ENCODE measurements around the gene NDUFB8. TPM values are rescaled to one million over a fixed set of nuclear protein-coding genes. Genes with fewer than 3 reads are reported as not detected.

NDUFB8 gene
- total and polyA plus RNA-seq, 3 donors from 2014 or later: 141 to 219 (median 150) TPM

DNA sequence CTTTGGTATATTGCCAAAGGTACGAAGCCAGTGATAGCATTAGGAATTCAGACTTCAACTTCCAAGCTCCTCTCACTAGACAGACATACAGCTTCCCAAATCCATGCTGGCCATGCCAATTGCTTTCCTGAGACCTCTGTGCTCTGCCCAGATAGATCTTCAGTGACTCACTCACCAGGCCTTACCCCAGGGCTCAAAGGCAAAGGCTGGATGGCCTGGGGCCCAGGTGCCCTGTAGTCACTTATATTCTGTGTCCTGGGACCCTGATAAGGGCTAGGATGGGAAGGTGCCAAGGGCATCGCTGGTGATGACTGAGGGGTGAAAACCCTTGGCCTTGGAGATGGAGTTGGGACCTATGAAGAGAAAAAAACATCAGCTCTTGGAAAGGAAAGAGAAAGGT is 39.1 kb downstream of the NDUFB8 start:
- no peak for TF ChIP-seq POLR2A (IDR thresholded peaks at IDR 0.05)
- TF ChIP-seq, protein P1, sequence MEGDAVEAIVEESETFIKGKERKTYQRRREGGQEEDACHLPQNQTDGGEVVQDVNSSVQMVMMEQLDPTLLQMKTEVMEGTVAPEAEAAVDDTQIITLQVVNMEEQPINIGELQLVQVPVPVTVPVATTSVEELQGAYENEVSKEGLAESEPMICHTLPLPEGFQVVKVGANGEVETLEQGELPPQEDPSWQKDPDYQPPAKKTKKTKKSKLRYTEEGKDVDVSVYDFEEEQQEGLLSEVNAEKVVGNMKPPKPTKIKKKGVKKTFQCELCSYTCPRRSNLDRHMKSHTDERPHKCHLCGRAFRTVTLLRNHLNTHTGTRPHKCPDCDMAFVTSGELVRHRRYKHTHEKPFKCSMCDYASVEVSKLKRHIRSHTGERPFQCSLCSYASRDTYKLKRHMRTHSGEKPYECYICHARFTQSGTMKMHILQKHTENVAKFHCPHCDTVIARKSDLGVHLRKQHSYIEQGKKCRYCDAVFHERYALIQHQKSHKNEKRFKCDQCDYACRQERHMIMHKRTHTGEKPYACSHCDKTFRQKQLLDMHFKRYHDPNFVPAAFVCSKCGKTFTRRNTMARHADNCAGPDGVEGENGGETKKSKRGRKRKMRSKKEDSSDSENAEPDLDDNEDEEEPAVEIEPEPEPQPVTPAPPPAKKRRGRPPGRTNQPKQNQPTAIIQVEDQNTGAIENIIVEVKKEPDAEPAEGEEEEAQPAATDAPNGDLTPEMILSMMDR (IDR thresholded peaks at IDR 0.05): no peak
- Histone ChIP-seq H3K36me3 (ENCODE audit: low read depth, missing control alignments) (no peaks in the 10 kb centered on the region), H3K4me3 (no peak overlapping the region), H3K4me1 (no peaks in the 10 kb centered on the region), H3K27me3 (no peaks in the 10 kb centered on the region), H3K27ac (no peak overlapping the region), H3K9me3 (no peaks in the 10 kb centered on the region)
- 88 to 97% methylated on average over 2 of the region's 2 CpGs for WGBS, 2 donors
- intact Hi-C loops (cut with DNase I; ENCODE audit: low total_unique reads): no loop called here
- DNase-seq: no peak

DNA sequence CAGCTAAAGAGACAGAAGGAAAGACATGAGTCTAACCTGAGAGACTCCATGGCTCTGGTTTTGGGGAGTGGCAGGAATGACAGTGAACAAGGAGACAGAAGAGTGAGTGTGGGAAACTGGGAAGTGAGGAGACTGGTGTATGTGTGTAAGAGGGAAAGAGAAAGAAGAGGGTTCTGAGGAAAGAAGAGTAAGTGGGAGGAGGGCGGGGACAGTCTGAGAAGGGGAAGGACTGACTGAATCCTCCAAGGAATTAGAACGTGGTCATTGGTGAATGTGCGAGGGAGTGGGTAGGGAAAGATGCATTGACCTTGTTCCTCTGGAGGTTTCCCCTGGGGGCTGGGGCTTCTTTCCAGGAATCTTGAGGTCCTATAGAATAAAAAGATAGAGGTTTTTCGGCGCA is 40.3 kb downstream of the NDUFB8 start:
- H3K27ac ChIP-seq: no peak overlapping the region
- TF ChIP-seq POLR2A (IDR thresholded peaks at IDR 0.05): no peak
- TF ChIP-seq, protein P1 (IDR thresholded peaks at IDR 0.05): no peak
- intact Hi-C loops (cut with DNase I; ENCODE audit: low total_unique reads): no loop called here
- H3K27me3 ChIP-seq: no peaks in the 10 kb centered on the region
- H3K36me3 ChIP-seq (ENCODE audit: low read depth, missing control alignments): no peaks in the 10 kb centered on the region
- H3K9me3 ChIP-seq: no peaks in the 10 kb centered on the region
- WGBS, 2 donors: 83 to 85% methylated on average over 5 of the region's 5 CpGs
- no peak for DNase-seq
- H3K4me3 ChIP-seq: no peak overlapping the region
- no peaks in the 10 kb centered on the region for H3K4me1 ChIP-seq

DNA sequence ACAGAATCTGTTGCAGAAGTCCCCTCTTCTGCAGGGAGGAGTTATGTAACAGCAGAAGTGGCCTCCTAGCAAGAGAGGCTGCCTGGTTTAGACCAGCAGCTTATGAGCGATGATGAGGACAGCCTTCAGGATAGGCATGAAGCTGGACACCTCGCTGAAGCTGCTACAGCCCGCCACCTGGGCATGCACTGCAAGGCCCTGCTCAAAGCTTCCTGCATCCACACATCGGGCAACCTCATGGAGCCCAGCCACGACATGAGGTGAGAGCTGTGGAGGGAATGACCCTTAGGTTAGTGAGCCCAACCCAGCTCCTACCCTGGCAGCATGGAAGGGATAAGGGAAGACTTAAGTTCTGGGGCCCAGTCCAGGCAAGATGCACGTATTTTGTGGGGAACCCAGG is 42.1 kb downstream of the NDUFB8 start:
- Histone ChIP-seq H3K27me3 (no peaks in the 10 kb centered on the region), H3K36me3 (ENCODE audit: low read depth, missing control alignments) (no peaks in the 10 kb centered on the region), H3K27ac (no peak overlapping the region), H3K9me3 (no peaks in the 10 kb centered on the region), H3K4me1 (no peaks in the 10 kb centered on the region), H3K4me3 (no peak overlapping the region)
- no peak for DNase-seq
- intact Hi-C loops (cut with DNase I; ENCODE audit: low total_unique reads): no loop called here
- 89 to 100% methylated on average over 3 to 6 of the region's 6 CpGs for WGBS, 2 donors
- TF ChIP-seq, protein P1 (IDR thresholded peaks at IDR 0.05): no peak
- no peak for TF ChIP-seq POLR2A (IDR thresholded peaks at IDR 0.05)

DNA sequence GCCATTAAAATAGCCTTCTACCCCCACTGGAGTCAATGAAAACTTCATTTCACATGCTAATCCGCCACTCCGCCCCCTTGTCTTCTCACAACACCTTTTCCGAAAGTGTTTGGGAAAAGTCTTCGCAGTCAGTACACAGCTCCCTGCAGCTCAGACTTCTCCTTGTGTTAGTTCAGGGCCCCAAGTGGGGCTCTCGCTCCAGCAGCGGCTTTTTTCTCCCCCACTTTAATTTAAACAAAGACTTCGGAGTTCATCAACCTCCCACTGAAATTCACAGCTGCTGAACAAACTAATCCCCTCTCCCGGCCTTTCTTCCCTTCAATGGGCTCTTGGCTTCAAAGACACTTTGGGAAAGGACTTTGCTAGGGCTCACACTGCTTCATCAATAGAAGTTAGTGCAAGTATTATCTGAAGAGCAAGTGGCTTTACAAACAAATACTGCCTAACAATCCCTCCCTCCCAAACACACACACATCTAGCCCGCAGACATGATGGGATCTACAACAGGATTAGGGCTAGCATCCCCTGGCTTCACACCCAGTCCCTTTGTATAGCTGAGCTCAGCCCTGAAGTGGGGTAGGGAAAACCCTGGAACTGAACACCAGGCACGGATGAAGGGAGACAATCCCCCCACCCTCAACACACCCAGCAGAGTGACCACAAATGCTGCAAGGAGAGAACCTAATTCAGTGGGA is 43.7 kb downstream of the NDUFB8 start:
- TF ChIP-seq POLR2A (IDR thresholded peaks at IDR 0.05): no peak
- TF ChIP-seq, protein P1 (IDR thresholded peaks at IDR 0.05): no peak
- Histone ChIP-seq H3K27me3 (no peaks in the 10 kb centered on the region), H3K4me1 (no peaks in the 10 kb centered on the region), H3K4me3 (no peak overlapping the region), H3K36me3 (ENCODE audit: low read depth, missing control alignments) (no peaks in the 10 kb centered on the region), H3K27ac (no peak overlapping the region), H3K9me3 (no peaks in the 10 kb centered on the region)
- no peak for DNase-seq
- intact Hi-C loops (cut with DNase I; ENCODE audit: low total_unique reads): no loop called here
- WGBS, 2 donors: 91 to 94% methylated on average over 10 of the region's 10 CpGs

DNA sequence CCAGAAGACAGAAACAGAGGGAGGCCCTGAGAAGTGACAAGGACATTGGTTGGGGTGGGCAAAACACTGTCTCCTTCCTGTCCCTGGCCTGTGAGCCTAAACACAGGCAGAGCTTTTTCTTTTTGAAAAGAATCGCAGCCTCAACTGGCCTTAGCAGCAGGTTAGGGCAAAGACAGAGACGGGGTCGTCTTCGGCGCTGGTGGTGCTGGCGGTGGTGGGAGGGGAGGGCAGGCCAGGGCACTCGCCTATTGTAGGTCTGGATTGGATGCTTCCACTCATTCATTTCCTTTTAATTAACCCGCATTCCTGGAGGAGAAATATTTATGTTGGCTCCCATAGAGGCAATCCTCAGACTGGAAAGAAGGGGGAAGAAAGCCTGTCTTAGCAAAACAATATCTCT is 44.3 kb downstream of the NDUFB8 start:
- no peaks in the 10 kb centered on the region for H3K36me3 ChIP-seq (ENCODE audit: low read depth, missing control alignments)
- no peak for TF ChIP-seq POLR2A (IDR thresholded peaks at IDR 0.05)
- TF ChIP-seq, protein P1 (IDR thresholded peaks at IDR 0.05): no peak
- H3K4me1 ChIP-seq: no peaks in the 10 kb centered on the region
- no peaks in the 10 kb centered on the region for H3K27me3 ChIP-seq
- no peak overlapping the region for H3K4me3 ChIP-seq
- intact Hi-C loops (cut with DNase I; ENCODE audit: low total_unique reads): no loop called here
- no peak for DNase-seq
- 82 to 89% methylated on average over 8 of the region's 8 CpGs for WGBS, 2 donors
- H3K27ac ChIP-seq: no peak overlapping the region
- H3K9me3 ChIP-seq: no peaks in the 10 kb centered on the region
